ENCODE measurements around the gene PTPRD. TPM values are rescaled to one million over a fixed set of nuclear protein-coding genes. Genes with fewer than 3 reads are reported as not detected.

Gene PTPRD
- total RNA-seq, 2 donors from 2014 or later = 19.6 to 101 TPM

- Histone ChIP-seq H3K4me3 (no peak overlapping the region), H3K4me1 (ENCODE audit: control insufficient read depth in 1 of 2, low read depth in 2 of 2) (no peaks in the 10 kb centered on the region), H3K27ac (no peak overlapping the region), H3K9me3 (no peaks in the 10 kb centered on the region), H3K27me3 (replicated peaks; ENCODE audit: insufficient read depth) (no peaks in the 10 kb centered on the region), H3K36me3 (no peaks in the 10 kb centered on the region)
- TF ChIP-seq CTCF (IDR thresholded peaks at IDR 0.05) = no peak
- ATAC-seq (ENCODE audit: insufficient number of reproducible peaks, low FRiP score, low read depth) = no peak
- DNase-seq (ENCODE audit: low spot score) = no peak
These were observed 281.6 kb downstream of the PTPRD start for GRCh38 chr9:10331157-10331556.

- H3K36me3 ChIP-seq = no peaks in the 10 kb centered on the region
- no peaks in the 10 kb centered on the region for H3K9me3 ChIP-seq
- ATAC-seq (ENCODE audit: insufficient number of reproducible peaks, low FRiP score, low read depth) (no peak), DNase-seq (ENCODE audit: low spot score) (no peak)
- H3K27ac ChIP-seq = no peak overlapping the region
- no peak for TF ChIP-seq CTCF (IDR thresholded peaks at IDR 0.05)
- H3K27me3 ChIP-seq (replicated peaks; ENCODE audit: insufficient read depth) = no peaks in the 10 kb centered on the region
- H3K4me3 ChIP-seq = no peak overlapping the region
- H3K4me1 ChIP-seq (ENCODE audit: control insufficient read depth in 1 of 2, low read depth in 2 of 2) = no peaks in the 10 kb centered on the region
These were observed 330.7 kb downstream of the PTPRD start for GRCh38 chr9:10282084-10282483.

- Histone ChIP-seq H3K9me3 (no peaks in the 10 kb centered on the region), H3K27ac (no peak overlapping the region), H3K36me3 (no peaks in the 10 kb centered on the region), H3K4me3 (no peak overlapping the region), H3K27me3 (replicated peaks; ENCODE audit: insufficient read depth) (no peaks in the 10 kb centered on the region), H3K4me1 (ENCODE audit: control insufficient read depth in 1 of 2, low read depth in 2 of 2) (peaks cover 0 to 3% of the 10 kb centered on the region in 2 donors)
- no peak for ATAC-seq (ENCODE audit: insufficient number of reproducible peaks, low FRiP score, low read depth)
- no peak for TF ChIP-seq CTCF (IDR thresholded peaks at IDR 0.05)
- DNase-seq (ENCODE audit: low spot score) = no peak
These were observed 337.8 kb downstream of the PTPRD start for GRCh38 chr9:10274988-10275387.

GRCh38 chr9:10274175-10274574, 338.6 kb downstream of the PTPRD start:
- DNase-seq (ENCODE audit: low spot score) = no peak
- no peak for ATAC-seq (ENCODE audit: insufficient number of reproducible peaks, low FRiP score, low read depth)
- TF ChIP-seq CTCF (IDR thresholded peaks at IDR 0.05) = no peak

GRCh38 chr9:10272830-10273229, 340.0 kb downstream of the PTPRD start:
- DNase-seq (ENCODE audit: low spot score) = no peak
- TF ChIP-seq CTCF (IDR thresholded peaks at IDR 0.05) = no peak
- ATAC-seq (ENCODE audit: insufficient number of reproducible peaks, low FRiP score, low read depth) = no peak
- no peaks in the 10 kb centered on the region for H3K9me3 ChIP-seq
- no peaks in the 10 kb centered on the region for H3K36me3 ChIP-seq
- no peak overlapping the region for H3K4me3 ChIP-seq
- no peaks in the 10 kb centered on the region for H3K27me3 ChIP-seq (replicated peaks; ENCODE audit: insufficient read depth)
- no peak overlapping the region for H3K27ac ChIP-seq
- peaks cover 0 to 3% of the 10 kb centered on the region in 2 donors for H3K4me1 ChIP-seq (ENCODE audit: control insufficient read depth in 1 of 2, low read depth in 2 of 2)

More at GRCh38 chr9:10274175-10274574, 338.6 kb downstream of the PTPRD start:
- Histone ChIP-seq H3K36me3 (no peaks in the 10 kb centered on the region), H3K9me3 (no peaks in the 10 kb centered on the region), H3K4me3 (no peak overlapping the region), H3K27me3 (replicated peaks; ENCODE audit: insufficient read depth) (no peaks in the 10 kb centered on the region), H3K27ac (no peak overlapping the region), H3K4me1 (ENCODE audit: control insufficient read depth in 1 of 2, low read depth in 2 of 2) (peaks cover 0 to 3% of the 10 kb centered on the region in 2 donors)
